T-helper 17 cell (primary cell): ENCODE measurements around the gene THUMPD1. TPM values are rescaled to one million over a fixed set of nuclear protein-coding genes. Genes with fewer than 3 reads are reported as not detected.
"Not testable (repeated sequence)": the region's sequence is repeated elsewhere in the genome, so short reads cannot be mapped to it uniquely, and the experiment has no call there.

Experiments
- ATAC-seq: fragments of 150-1000 bp; cut with Tn5 transposase; 2 replicates; pipeline ENCODE4 v1.10.0; 2021; ENCODE audit warnings: mild to moderate bottlenecking, moderate library complexity
- DNase-seq, 3 donors: peaks; one replicate each; pipeline versions ENCODE4 v3.0.0 to v3.0.0-alpha.2; 2020 to 2021
- H3K9me3 ChIP-seq: one replicate; pipeline ENCODE4 v1.7.0; 2013; ENCODE audit warnings: low read length, mild to moderate bottlenecking; ENCODE audit not compliant: control insufficient read depth, poor library complexity, severe bottlenecking
- H3K27ac Mint-ChIP-seq: one replicate; pipeline ENCODE4 v1.8.0; 2022; ENCODE audit warnings: mild to moderate bottlenecking, moderate library complexity, mixed read lengths
- H3K27me3 Mint-ChIP-seq: one replicate; pipeline ENCODE4 v1.8.0; 2022; ENCODE audit warnings: mixed read lengths
- H3K36me3 Mint-ChIP-seq: one replicate; pipeline ENCODE4 v1.8.0; 2022; ENCODE audit warnings: low read depth, mixed read lengths
- H3K4me1 Mint-ChIP-seq: one replicate; pipeline ENCODE4 v1.8.0; 2022; ENCODE audit warnings: mild to moderate bottlenecking, mixed read lengths
- H3K4me3 Mint-ChIP-seq: one replicate; pipeline ENCODE4 v1.8.0; 2022; ENCODE audit warnings: mild to moderate bottlenecking, moderate library complexity, mixed read lengths
- total RNA-seq, 4 donors: library from RNA in 2 of 4; stranded (reverse) in 2 of 4; gene quantifications; one replicate each; pipeline ENCODE4 v1.2.3 and lab custom pipeline; 2022 to 2026

The THUMPD1 gene
- total RNA-seq, 2 donors from 2014 or later, result 82.9 to 87.0 TPM

- peak; percentile 84 for ATAC-seq
- Mint-ChIP-seq H3K27me3 (no peaks in the 10 kb centered on the region), H3K27ac (peak overlapping the region; percentile 91), H3K4me3 (peak overlapping the region; percentile 95), H3K4me1 (peaks cover 23% of the 10 kb centered on the region), H3K36me3 (peaks cover 4% of the 10 kb centered on the region)
- DNase-seq, result peak; percentile 83 to 87 (median 87)
- no peaks in the 10 kb centered on the region for H3K9me3 ChIP-seq
Measured at GRCh38 chr16:20740901-20741521, 607 bp downstream of the THUMPD1 start.

GRCh38 chr16:20740007-20740883 is 1.4 kb downstream of the THUMPD1 start:
- Mint-ChIP-seq H3K4me1 (peaks cover 23% of the 10 kb centered on the region), H3K4me3 (peak overlapping the region; percentile 95), H3K27me3 (no peaks in the 10 kb centered on the region), H3K27ac (peak overlapping the region; percentile 91), H3K36me3 (peaks cover 4% of the 10 kb centered on the region)
- DNase-seq, result no peak
- no peak for ATAC-seq
- H3K9me3 ChIP-seq, result no peaks in the 10 kb centered on the region

- peaks cover 4% of the 10 kb centered on the region for H3K36me3 Mint-ChIP-seq
- H3K27ac Mint-ChIP-seq, result no peak overlapping the region
- DNase-seq (no peak), ATAC-seq (no peak)
- H3K4me1 Mint-ChIP-seq, result peaks cover 12% of the 10 kb centered on the region
- H3K4me3 Mint-ChIP-seq, result no peak overlapping the region
- no peaks in the 10 kb centered on the region for H3K27me3 Mint-ChIP-seq
- no peaks in the 10 kb centered on the region for H3K9me3 ChIP-seq
Measured at GRCh38 chr16:20735490-20735889, 6.1 kb downstream of the THUMPD1 start.

- Mint-ChIP-seq H3K27me3 (no peaks in the 10 kb centered on the region), H3K4me1 (peaks cover 10% of the 10 kb centered on the region), H3K36me3 (peaks cover 4% of the 10 kb centered on the region), H3K4me3 (no peak overlapping the region), H3K27ac (no peak overlapping the region)
- no peak for ATAC-seq
- no peaks in the 10 kb centered on the region for H3K9me3 ChIP-seq
- DNase-seq, result no peak
Measured at GRCh38 chr16:20734782-20735181, 6.8 kb downstream of the THUMPD1 start.

- H3K36me3 Mint-ChIP-seq, result peaks cover 4% of the 10 kb centered on the region
- H3K4me1 Mint-ChIP-seq, result peaks cover 11% of the 10 kb centered on the region
- H3K27me3 Mint-ChIP-seq, result no peaks in the 10 kb centered on the region
- H3K27ac Mint-ChIP-seq, result no peak overlapping the region
- no peaks in the 10 kb centered on the region for H3K9me3 ChIP-seq
- no peak for DNase-seq
- no peak overlapping the region for H3K4me3 Mint-ChIP-seq
- no peak for ATAC-seq
Measured at GRCh38 chr16:20734056-20734455, 7.6 kb downstream of the THUMPD1 start.

- no peak for DNase-seq
- H3K27ac Mint-ChIP-seq, result no peak overlapping the region
- no peak for ATAC-seq
- H3K4me3 Mint-ChIP-seq, result no peak overlapping the region
- no peaks in the 10 kb centered on the region for H3K36me3 Mint-ChIP-seq
- no peaks in the 10 kb centered on the region for H3K27me3 Mint-ChIP-seq
- H3K9me3 ChIP-seq, result no peaks in the 10 kb centered on the region
- H3K4me1 Mint-ChIP-seq, result peaks cover 3% of the 10 kb centered on the region
Measured at GRCh38 chr16:20729141-20729540, 12.5 kb downstream of the THUMPD1 start.

- Mint-ChIP-seq H3K36me3 (no peaks in the 10 kb centered on the region), H3K4me1 (peaks cover 3% of the 10 kb centered on the region), H3K4me3 (no peak overlapping the region), H3K27me3 (no peaks in the 10 kb centered on the region), H3K27ac (no peak overlapping the region)
- DNase-seq, result no peak
- no peak for ATAC-seq
- H3K9me3 ChIP-seq, result no peaks in the 10 kb centered on the region
Measured at GRCh38 chr16:20727181-20727580, 14.4 kb downstream of the THUMPD1 start.

GRCh38 chr16:20726661-20727060 is 15.0 kb downstream of the THUMPD1 start:
- ATAC-seq (no peak), DNase-seq (no peak)
- Mint-ChIP-seq H3K27me3 (no peaks in the 10 kb centered on the region), H3K36me3 (no peaks in the 10 kb centered on the region), H3K4me1 (peaks cover 3% of the 10 kb centered on the region), H3K27ac (no peak overlapping the region), H3K4me3 (no peak overlapping the region)
- H3K9me3 ChIP-seq, result no peaks in the 10 kb centered on the region

GRCh38 chr16:20720251-20720650 is 21.4 kb downstream of the THUMPD1 start:
- no peaks in the 10 kb centered on the region for H3K9me3 ChIP-seq
- H3K27me3 Mint-ChIP-seq, result no peaks in the 10 kb centered on the region
- H3K36me3 Mint-ChIP-seq, result peaks cover 2% of the 10 kb centered on the region
- H3K4me3 Mint-ChIP-seq, result no peak overlapping the region
- no peak for DNase-seq
- H3K4me1 Mint-ChIP-seq, result no peaks in the 10 kb centered on the region
- no peak overlapping the region for H3K27ac Mint-ChIP-seq
- no peak for ATAC-seq

- not testable (repeated sequence) for H3K4me3 Mint-ChIP-seq, H3K27ac Mint-ChIP-seq, H3K36me3 Mint-ChIP-seq, H3K9me3 ChIP-seq, H3K27me3 Mint-ChIP-seq, H3K4me1 Mint-ChIP-seq, DNase-seq, ATAC-seq
Measured at GRCh38 chr16:20717718-20718117, 23.9 kb downstream of the THUMPD1 start.

GRCh38 chr16:20711277-20711911 is 30.2 kb downstream of the THUMPD1 start:
- no peaks in the 10 kb centered on the region for H3K27me3 Mint-ChIP-seq
- H3K9me3 ChIP-seq, result no peaks in the 10 kb centered on the region
- no peak for DNase-seq
- no peak overlapping the region for H3K27ac Mint-ChIP-seq
- no peaks in the 10 kb centered on the region for H3K4me1 Mint-ChIP-seq
- peaks cover 7% of the 10 kb centered on the region for H3K36me3 Mint-ChIP-seq
- H3K4me3 Mint-ChIP-seq, result no peak overlapping the region
- no peak for ATAC-seq

GRCh38 chr16:20708129-20708528 is 33.5 kb downstream of the THUMPD1 start:
- H3K4me3 Mint-ChIP-seq, H3K27ac Mint-ChIP-seq, H3K27me3 Mint-ChIP-seq, ATAC-seq, H3K9me3 ChIP-seq, H3K4me1 Mint-ChIP-seq, H3K36me3 Mint-ChIP-seq, DNase-seq: not testable (repeated sequence)

- H3K36me3 Mint-ChIP-seq, result peaks cover 3% of the 10 kb centered on the region
- no peak overlapping the region for H3K4me3 Mint-ChIP-seq
- H3K27ac Mint-ChIP-seq, result no peak overlapping the region
- no peaks in the 10 kb centered on the region for H3K9me3 ChIP-seq
- no peak for ATAC-seq
- no peaks in the 10 kb centered on the region for H3K27me3 Mint-ChIP-seq
- H3K4me1 Mint-ChIP-seq, result no peaks in the 10 kb centered on the region
- no peak for DNase-seq
Measured at GRCh38 chr16:20707461-20707860, 34.2 kb downstream of the THUMPD1 start.
